Testis (tissue), 3 donors: ENCODE data around the gene SCAF8. TPM values are rescaled to one million over a fixed set of nuclear protein-coding genes. Genes with fewer than 3 reads are reported as not detected.

Experiments used
- DNase-seq: peaks from one replicate; pipeline ENCODE4 v3.0.0-alpha.2; 2019
- H3K27ac ChIP-seq, 2 donors: fragments of 200-600 bp; sonication (generic); one replicate each; pipeline ENCODE4 v1.5.1; 2019
- H3K27me3 ChIP-seq: fragments of 200-600 bp; sonication (generic); one replicate; pipeline ENCODE4 v1.5.1; 2019
- H3K36me3 ChIP-seq: fragments of 200-600 bp; sonication (generic); one replicate; pipeline ENCODE4 v1.5.1; 2017; ENCODE audit warnings: low read depth; ENCODE audit errors: missing control alignments
- H3K4me1 ChIP-seq: fragments of 200-600 bp; sonication (generic); one replicate; pipeline ENCODE4 v1.5.1; 2019
- H3K4me3 ChIP-seq, 2 donors: fragments of 200-600 bp; sonication (generic); one replicate each; pipeline ENCODE4 v1.5.1; 2017 to 2019
- H3K9me3 ChIP-seq: fragments of 200-600 bp; sonication (generic); one replicate; pipeline ENCODE4 v1.5.1; 2017
- POLR2A ChIP-seq: fragments of 450-650 bp; IDR thresholded peaks from one replicate; pipeline ENCODE4 v1.6.1; 2017; ENCODE audit warnings: antibody characterized with exemption, mild to moderate bottlenecking, moderate library complexity
- WGBS, 2 donors: methylation state at CpG; one replicate each; pipeline ENCODE4 v1.1.5; 2018; 5-methylcytosine and 5-hydroxymethylcytosine counted together
- intact Hi-C: fragments of 100-400 bp; cut with DNase I; formaldehyde crosslinking; loops from one replicate; pipeline ENCODE4 v1.15.1; 2023; ENCODE audit warnings: low total_unique reads
- polyA plus RNA-seq: library from polyadenylated mRNA; stranded (reverse); fragments of 350-450 nt; fragmentation: Illumina TruSeq; extraction: RNeasy Lipid Tissue Mini Kit (QIAGEN cat#74804); gene quantifications from one replicate; pipeline ENCODE4 v1.2.3, GENCODE V29; 2014; ENCODE audit warnings: low read depth, low replicate concordance; ENCODE audit not compliant: insufficient read depth
- total RNA-seq, 2 donors: library from RNA; depleted of rRNA; stranded (reverse); fragments of >200 nt; gene quantifications; one replicate each; pipeline ENCODE4 v1.2.3, GENCODE V29; 2016
- TF ChIP-seq, protein P1 (sequence below), 3 experiments: fragments of 450-650 bp in 2 of 3; fragments of 200-600 bp in 1 of 3; sonication (generic) in 1 of 3; IDR thresholded peaks; one replicate each; pipeline ENCODE4 v1.5.1; 2016 to 2019; ENCODE audit warnings: antibody characterized with exemption in 3 of 3, mild to moderate bottlenecking in 2 of 3, moderate library complexity in 1 of 3

The SCAF8 gene
- total and polyA plus RNA-seq, 3 donors from 2014 or later = 44.7 to 70.5 (median 65.5) TPM

- intact Hi-C loops = no loop called here
- H3K27ac ChIP-seq = no peak overlapping the region
- no peaks in the 10 kb centered on the region for H3K4me1 ChIP-seq
- H3K36me3 ChIP-seq = no peaks in the 10 kb centered on the region
- TF ChIP-seq, protein P1, sequence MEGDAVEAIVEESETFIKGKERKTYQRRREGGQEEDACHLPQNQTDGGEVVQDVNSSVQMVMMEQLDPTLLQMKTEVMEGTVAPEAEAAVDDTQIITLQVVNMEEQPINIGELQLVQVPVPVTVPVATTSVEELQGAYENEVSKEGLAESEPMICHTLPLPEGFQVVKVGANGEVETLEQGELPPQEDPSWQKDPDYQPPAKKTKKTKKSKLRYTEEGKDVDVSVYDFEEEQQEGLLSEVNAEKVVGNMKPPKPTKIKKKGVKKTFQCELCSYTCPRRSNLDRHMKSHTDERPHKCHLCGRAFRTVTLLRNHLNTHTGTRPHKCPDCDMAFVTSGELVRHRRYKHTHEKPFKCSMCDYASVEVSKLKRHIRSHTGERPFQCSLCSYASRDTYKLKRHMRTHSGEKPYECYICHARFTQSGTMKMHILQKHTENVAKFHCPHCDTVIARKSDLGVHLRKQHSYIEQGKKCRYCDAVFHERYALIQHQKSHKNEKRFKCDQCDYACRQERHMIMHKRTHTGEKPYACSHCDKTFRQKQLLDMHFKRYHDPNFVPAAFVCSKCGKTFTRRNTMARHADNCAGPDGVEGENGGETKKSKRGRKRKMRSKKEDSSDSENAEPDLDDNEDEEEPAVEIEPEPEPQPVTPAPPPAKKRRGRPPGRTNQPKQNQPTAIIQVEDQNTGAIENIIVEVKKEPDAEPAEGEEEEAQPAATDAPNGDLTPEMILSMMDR (IDR thresholded peaks at IDR 0.05) = no peak
- no peak for TF ChIP-seq POLR2A
- H3K27me3 ChIP-seq = no peaks in the 10 kb centered on the region
- DNase-seq = no peak
- no peaks in the 10 kb centered on the region for H3K9me3 ChIP-seq
- WGBS, 2 donors = 82 to 84% methylated on average over 4 of the region's 4 CpGs
- no peak overlapping the region for H3K4me3 ChIP-seq
These were observed 59.1 kb downstream of the SCAF8 start for GRCh38 chr6:154792325-154792724.

DNA sequence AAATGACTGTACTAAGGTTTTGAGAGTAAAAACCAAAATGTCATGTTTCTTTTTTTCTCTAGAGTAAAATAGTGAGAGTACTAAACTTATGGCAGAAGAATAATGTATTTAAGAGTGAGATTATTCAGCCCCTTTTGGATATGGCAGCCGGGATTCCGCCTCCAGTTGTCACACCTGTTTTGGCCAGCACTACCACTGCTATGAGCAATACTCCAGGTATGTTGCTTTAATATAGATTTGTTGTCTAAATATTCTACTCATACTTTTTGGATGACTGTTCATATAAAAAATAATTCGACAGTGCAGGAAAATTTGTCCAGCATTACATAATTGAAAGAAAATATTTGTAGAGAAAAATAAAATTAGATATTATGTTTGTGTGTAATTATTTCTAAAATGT is 59.5 kb downstream of the SCAF8 start:
- no peaks in the 10 kb centered on the region for H3K27me3 ChIP-seq
- H3K4me1 ChIP-seq = no peaks in the 10 kb centered on the region
- intact Hi-C loops = no loop called here
- 96 to 97% methylated on average over 3 of the region's 3 CpGs for WGBS, 2 donors
- H3K9me3 ChIP-seq = no peaks in the 10 kb centered on the region
- no peak overlapping the region for H3K4me3 ChIP-seq
- no peak for DNase-seq
- TF ChIP-seq POLR2A = no peak
- TF ChIP-seq, protein P1 (IDR thresholded peaks at IDR 0.05) = no peak
- no peaks in the 10 kb centered on the region for H3K36me3 ChIP-seq
- H3K27ac ChIP-seq = no peak overlapping the region

DNA sequence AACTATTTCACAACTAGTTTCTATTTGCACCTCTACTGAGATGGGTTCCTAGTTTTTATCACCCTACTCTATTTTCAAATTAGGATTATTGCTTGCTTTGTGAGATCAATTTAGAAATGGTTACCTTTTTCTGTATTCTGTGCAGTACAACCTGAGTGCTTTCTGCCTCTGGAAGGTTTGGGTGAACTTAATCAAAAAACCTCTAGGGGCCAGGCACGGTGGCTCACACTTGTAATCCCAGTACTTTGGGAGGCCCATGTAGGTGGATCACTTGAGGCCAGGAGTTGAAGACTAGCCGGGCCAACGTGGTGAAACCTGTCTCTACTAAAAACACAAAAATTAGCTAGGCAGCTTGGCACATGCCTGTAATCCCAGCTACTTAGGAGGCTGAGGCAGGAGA is 63.3 kb downstream of the SCAF8 start:
- no peaks in the 10 kb centered on the region for H3K9me3 ChIP-seq
- DNase-seq = no peak
- intact Hi-C loops = no loop called here
- H3K4me1 ChIP-seq = no peaks in the 10 kb centered on the region
- no peak overlapping the region for H3K27ac ChIP-seq
- 89 to 94% methylated on average over 3 of the region's 3 CpGs for WGBS, 2 donors
- no peak overlapping the region for H3K4me3 ChIP-seq
- TF ChIP-seq, protein P1 (IDR thresholded peaks at IDR 0.05) = no peak
- TF ChIP-seq POLR2A = no peak
- H3K27me3 ChIP-seq = no peaks in the 10 kb centered on the region
- no peaks in the 10 kb centered on the region for H3K36me3 ChIP-seq

DNA sequence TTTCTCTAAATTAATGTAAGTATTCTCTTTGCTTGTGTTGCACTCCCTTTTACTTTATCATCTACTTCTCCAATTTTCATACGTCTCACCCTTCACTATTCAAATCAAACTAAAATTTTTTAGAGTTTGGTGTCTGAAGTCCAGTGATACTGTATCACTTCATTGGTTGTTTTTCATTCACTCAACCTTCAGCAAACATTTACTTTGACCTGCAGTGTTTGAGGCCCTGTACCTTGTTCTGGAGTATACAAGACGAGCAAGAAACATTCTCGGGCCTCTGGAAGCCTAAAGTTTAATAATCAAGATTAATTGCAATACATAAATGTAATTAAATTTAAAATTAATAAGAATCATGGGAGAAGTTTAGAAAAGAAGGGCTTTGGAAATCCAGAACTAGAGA is 64.6 kb downstream of the SCAF8 start:
- no peaks in the 10 kb centered on the region for H3K36me3 ChIP-seq
- no peaks in the 10 kb centered on the region for H3K9me3 ChIP-seq
- TF ChIP-seq, protein P1 (IDR thresholded peaks at IDR 0.05) = no peak
- TF ChIP-seq POLR2A = no peak
- H3K27ac ChIP-seq = no peak overlapping the region
- no peak for DNase-seq
- H3K27me3 ChIP-seq = no peaks in the 10 kb centered on the region
- no peaks in the 10 kb centered on the region for H3K4me1 ChIP-seq
- H3K4me3 ChIP-seq = no peak overlapping the region
- whole genome bisulfite sequencing, 2 donors = 92 to 94% methylated on average over 3 of the region's 3 CpGs
- intact Hi-C loops = no loop called here

- no peak overlapping the region for H3K4me3 ChIP-seq
- H3K4me1 ChIP-seq = no peaks in the 10 kb centered on the region
- no peaks in the 10 kb centered on the region for H3K9me3 ChIP-seq
- no peak for DNase-seq
- no peaks in the 10 kb centered on the region for H3K27me3 ChIP-seq
- TF ChIP-seq, protein P1 (IDR thresholded peaks at IDR 0.05) = no peak
- no peak for TF ChIP-seq POLR2A
- intact Hi-C loops = no loop called here
- H3K27ac ChIP-seq = no peak overlapping the region
- no peaks in the 10 kb centered on the region for H3K36me3 ChIP-seq
These were observed 67.1 kb downstream of the SCAF8 start for GRCh38 chr6:154800338-154800737.
